Mesendoderm (in vitro differentiated cells): ENCODE measurements around the gene PKNOX2.

Experiments
- DNase-seq: peaks from one replicate; pipeline ENCODE4 v3.0.0; 2013
- H2AK5ac ChIP-seq: 2 replicates; pipeline ENCODE4 v1.6.1; 2013; ENCODE audit warnings: low read length, inconsistent platforms
- H2BK120ac ChIP-seq: 2 replicates; pipeline ENCODE4 v1.6.1; 2013; ENCODE audit warnings: low read depth, mild to moderate bottlenecking, low read length, moderate library complexity, mixed read lengths
- H2BK15ac ChIP-seq: replicated peaks from 2 replicates; pipeline ENCODE4 v1.6.1; 2013; ENCODE audit warnings: low read depth, mild to moderate bottlenecking, moderate library complexity
- H2BK5ac ChIP-seq: 2 replicates; pipeline ENCODE4 v1.6.1; 2013; ENCODE audit warnings: low read length, inconsistent platforms
- H3K18ac ChIP-seq: 2 replicates; pipeline ENCODE4 v1.6.1; 2013; ENCODE audit warnings: mild to moderate bottlenecking, low read length, mixed read lengths
- H3K23ac ChIP-seq: one replicate; pipeline ENCODE4 v1.6.1; 2013; ENCODE audit warnings: low read length
- H3K27ac ChIP-seq: 2 replicates; pipeline ENCODE4 v1.5.1; 2013; ENCODE audit warnings: low read depth, mild to moderate bottlenecking, inconsistent platforms, low read length, moderate library complexity
- H3K27me3 ChIP-seq: 2 replicates; pipeline ENCODE4 v1.6.1; 2013; ENCODE audit warnings: low read length, control low read depth, mild to moderate bottlenecking, inconsistent platforms; ENCODE audit not compliant: insufficient read depth, poor library complexity
- H3K36me3 ChIP-seq: 2 replicates; pipeline ENCODE4 v1.6.1; 2013; ENCODE audit warnings: low read length, inconsistent platforms; ENCODE audit not compliant: control insufficient read depth, insufficient read depth
- H3K4ac ChIP-seq: one replicate; pipeline ENCODE4 v1.6.1; 2013; ENCODE audit warnings: low read depth, mild to moderate bottlenecking, low read length, moderate library complexity
- H3K4me1 ChIP-seq: 2 replicates; pipeline ENCODE4 v1.6.1; 2013; ENCODE audit warnings: low read depth, low read length, inconsistent platforms; ENCODE audit not compliant: control insufficient read depth
- H3K4me2 ChIP-seq: 2 replicates; pipeline ENCODE4 v1.6.1; 2013; ENCODE audit warnings: low read length
- H3K4me3 ChIP-seq: 2 replicates; pipeline ENCODE4 v1.5.1; 2013; ENCODE audit warnings: mild to moderate bottlenecking, low read length
- H3K56ac ChIP-seq: one replicate; pipeline ENCODE4 v1.6.1; 2013; ENCODE audit warnings: low read length
- H3K79me1 ChIP-seq: 2 replicates; pipeline ENCODE4 v1.6.1; 2013; ENCODE audit warnings: low read length, inconsistent platforms
- H3K79me2 ChIP-seq: 2 replicates; pipeline ENCODE4 v1.6.1; 2013; ENCODE audit warnings: mild to moderate bottlenecking, low read length; ENCODE audit not compliant: control insufficient read depth, insufficient read depth
- H3K9ac ChIP-seq: 2 replicates; pipeline ENCODE4 v1.6.1; 2013; ENCODE audit warnings: low read length, inconsistent platforms
- H4K5ac ChIP-seq: one replicate; pipeline ENCODE4 v1.6.1; 2013; ENCODE audit warnings: low read length
- H4K8ac ChIP-seq: one replicate; pipeline ENCODE4 v1.6.1; 2013; ENCODE audit warnings: low read depth, mild to moderate bottlenecking, control low read depth, low read length, moderate library complexity
- WGBS: extraction: QIAGEN DNeasy Blood & Tissue Kit; methylation state at CpG from one replicate; pipeline ENCODE4 v1.1.7; 2013; ENCODE audit warnings: low lambda C conversion rate, missing lambda C conversion rate; ENCODE audit not compliant: insufficient coverage; ENCODE audit errors: extremely low coverage; 5-methylcytosine and 5-hydroxymethylcytosine counted together

The PKNOX2 gene

GRCh38 chr11:125380756-125381445, 216.3 kb downstream of the PKNOX2 start:
- H3K36me3 ChIP-seq, result no peaks in the 10 kb centered on the region

GRCh38 chr11:125381499-125382044, 217.0 kb downstream of the PKNOX2 start:
- Histone ChIP-seq H3K9ac (no peak overlapping the region), H3K27ac (no peak overlapping the region), H3K18ac (no peak overlapping the region), H3K4me3 (no peak overlapping the region), H2AK5ac (no peak overlapping the region), H3K4ac (no peak overlapping the region), H3K79me1 (no peaks in the 10 kb centered on the region), H4K8ac (no peak overlapping the region), H3K4me1 (no peaks in the 10 kb centered on the region), H3K23ac (no peak overlapping the region), H3K56ac (no peak overlapping the region), H3K4me2 (no peak overlapping the region), H3K79me2 (no peaks in the 10 kb centered on the region), H3K36me3 (no peaks in the 10 kb centered on the region), H2BK15ac (no peak overlapping the region), H4K5ac (no peak overlapping the region), H3K27me3 (no peaks in the 10 kb centered on the region), H2BK120ac (no peak overlapping the region), H2BK5ac (no peak overlapping the region)
- WGBS, result no CpG with 5 or more reads among the region's 7 CpGs
- DNase-seq, result no peak

More at GRCh38 chr11:125380756-125381445, 216.3 kb downstream of the PKNOX2 start:
- no peak overlapping the region for H3K56ac ChIP-seq
- no peaks in the 10 kb centered on the region for H3K79me2 ChIP-seq
- H3K4me2 ChIP-seq, result no peak overlapping the region
- no peak for DNase-seq
- H2AK5ac ChIP-seq, result no peak overlapping the region
- no peak overlapping the region for H4K5ac ChIP-seq
- H3K27me3 ChIP-seq, result no peaks in the 10 kb centered on the region
- H3K4me1 ChIP-seq, result no peaks in the 10 kb centered on the region
- no peak overlapping the region for H3K18ac ChIP-seq
- H3K9ac ChIP-seq, result no peak overlapping the region
- no peak overlapping the region for H3K23ac ChIP-seq
- no peaks in the 10 kb centered on the region for H3K79me1 ChIP-seq
- H4K8ac ChIP-seq, result no peak overlapping the region
- WGBS, result no CpG with 5 or more reads among the region's 9 CpGs
- no peak overlapping the region for H3K27ac ChIP-seq
- H3K4ac ChIP-seq, result no peak overlapping the region
- no peak overlapping the region for H2BK5ac ChIP-seq
- no peak overlapping the region for H3K4me3 ChIP-seq
- H2BK120ac ChIP-seq, result no peak overlapping the region
- no peak overlapping the region for H2BK15ac ChIP-seq

- DNase-seq, result no peak
- no CpG with 5 or more reads among the region's 12 CpGs for WGBS
- H3K27ac ChIP-seq, result no peak overlapping the region
Observed at GRCh38 chr11:125382314-125382791, 217.8 kb downstream of the PKNOX2 start.

DNA sequence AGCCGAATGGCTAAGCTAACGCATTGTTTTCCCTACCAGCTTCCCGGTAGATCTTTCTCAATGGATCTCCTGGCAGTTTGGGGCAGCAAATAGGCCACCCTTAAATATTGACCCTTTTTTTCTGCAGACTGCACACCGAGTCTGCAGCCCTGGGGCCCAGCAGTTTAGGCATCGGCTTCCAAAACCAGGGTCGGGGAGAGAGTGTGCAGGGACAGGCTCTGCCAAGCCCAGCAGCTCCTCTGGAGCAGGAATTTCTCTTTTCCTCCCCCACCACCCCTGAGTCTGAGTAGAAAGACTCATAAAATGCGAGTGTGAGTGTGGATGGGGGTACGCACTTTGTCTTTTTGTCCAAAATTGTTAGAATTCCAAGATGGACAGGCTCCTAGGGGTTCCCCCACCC, 218.3 kb downstream of the PKNOX2 start:
- Histone ChIP-seq H3K4me1 (no peaks in the 10 kb centered on the region), H4K5ac (no peak overlapping the region), H2BK120ac (no peak overlapping the region), H3K27me3 (no peaks in the 10 kb centered on the region), H3K18ac (no peak overlapping the region), H3K79me2 (no peaks in the 10 kb centered on the region), H3K56ac (no peak overlapping the region), H3K36me3 (no peaks in the 10 kb centered on the region), H2BK15ac (no peak overlapping the region), H3K4me2 (no peak overlapping the region), H4K8ac (no peak overlapping the region), H2BK5ac (no peak overlapping the region), H3K79me1 (no peaks in the 10 kb centered on the region), H3K9ac (no peak overlapping the region), H3K4me3 (no peak overlapping the region), H3K4ac (no peak overlapping the region), H3K23ac (no peak overlapping the region), H2AK5ac (no peak overlapping the region), H3K27ac (no peak overlapping the region)
- DNase-seq, result no peak
- WGBS, result no CpG with 5 or more reads among the region's 8 CpGs

More at GRCh38 chr11:125382314-125382791, 217.8 kb downstream of the PKNOX2 start:
- no peak overlapping the region for H2BK15ac ChIP-seq
- no peak overlapping the region for H3K4me3 ChIP-seq
- H3K79me1 ChIP-seq, result no peaks in the 10 kb centered on the region
- no peak overlapping the region for H4K8ac ChIP-seq
- H4K5ac ChIP-seq, result no peak overlapping the region
- no peak overlapping the region for H3K4ac ChIP-seq
- no peaks in the 10 kb centered on the region for H3K79me2 ChIP-seq
- H3K23ac ChIP-seq, result peak overlapping the region; percentile 3
- no peak overlapping the region for H3K4me2 ChIP-seq
- no peaks in the 10 kb centered on the region for H3K4me1 ChIP-seq
- no peak overlapping the region for H2BK5ac ChIP-seq
- H2BK120ac ChIP-seq, result no peak overlapping the region
- H3K27me3 ChIP-seq, result no peaks in the 10 kb centered on the region
- H2AK5ac ChIP-seq, result no peak overlapping the region
- no peak overlapping the region for H3K18ac ChIP-seq
- H3K9ac ChIP-seq, result no peak overlapping the region
- H3K56ac ChIP-seq, result no peak overlapping the region
- H3K36me3 ChIP-seq, result no peaks in the 10 kb centered on the region

- WGBS, result no CpG with 5 or more reads among the region's 4 CpGs
- Histone ChIP-seq H3K4ac (no peak overlapping the region), H2AK5ac (no peak overlapping the region), H3K79me2 (no peaks in the 10 kb centered on the region), H3K36me3 (no peaks in the 10 kb centered on the region), H3K4me1 (no peaks in the 10 kb centered on the region), H2BK5ac (no peak overlapping the region), H4K8ac (no peak overlapping the region), H3K27me3 (no peaks in the 10 kb centered on the region), H3K18ac (no peak overlapping the region), H3K56ac (no peak overlapping the region), H2BK15ac (no peak overlapping the region), H2BK120ac (no peak overlapping the region), H3K79me1 (no peaks in the 10 kb centered on the region), H4K5ac (no peak overlapping the region), H3K23ac (no peak overlapping the region), H3K27ac (no peak overlapping the region), H3K4me2 (no peak overlapping the region), H3K9ac (no peak overlapping the region), H3K4me3 (no peak overlapping the region)
- no peak for DNase-seq
Observed at GRCh38 chr11:125384825-125385224, 220.3 kb downstream of the PKNOX2 start.
